Stimulated activated naive CD8-positive, alpha-beta T cell treated with anti-CD3 and anti-CD28 coated beads, Interleukin-15, amount 100 ng/mL, for 72 hours (primary cell): Measurements from ENCODE around the gene CYP11A1.

Experiments
- ATAC-seq: fragments of 150-1000 bp; cut with Tn5 transposase; 2 replicates; pipeline ENCODE4 v1.10.0; 2021; ENCODE audit warnings: mild to moderate bottlenecking, moderate library complexity
- DNase-seq, 2 donors: peaks; one replicate each; pipeline ENCODE4 v3.0.0; 2021 to 2022
- H3K27ac Mint-ChIP-seq, 2 donors: one replicate each; pipeline ENCODE4 v1.8.0; 2022; ENCODE audit warnings: mild to moderate bottlenecking in 2 of 2, mixed read lengths in 2 of 2, moderate library complexity in 2 of 2
- H3K27me3 Mint-ChIP-seq: one replicate; pipeline ENCODE4 v1.8.0; 2022; ENCODE audit warnings: mixed read lengths
- H3K4me1 Mint-ChIP-seq: one replicate; pipeline ENCODE4 v1.8.0; 2022; ENCODE audit warnings: mild to moderate bottlenecking, mixed read lengths
- H3K4me3 Mint-ChIP-seq, 2 donors: one replicate each; pipeline ENCODE4 v1.8.0; 2022; ENCODE audit warnings: mild to moderate bottlenecking in 2 of 2, mixed read lengths in 2 of 2, moderate library complexity in 1 of 2
- H3K9me3 Mint-ChIP-seq, 2 donors: one replicate each; pipeline ENCODE4 v1.8.0; 2022; ENCODE audit warnings: mixed read lengths in 2 of 2

The CYP11A1 gene

DNA sequence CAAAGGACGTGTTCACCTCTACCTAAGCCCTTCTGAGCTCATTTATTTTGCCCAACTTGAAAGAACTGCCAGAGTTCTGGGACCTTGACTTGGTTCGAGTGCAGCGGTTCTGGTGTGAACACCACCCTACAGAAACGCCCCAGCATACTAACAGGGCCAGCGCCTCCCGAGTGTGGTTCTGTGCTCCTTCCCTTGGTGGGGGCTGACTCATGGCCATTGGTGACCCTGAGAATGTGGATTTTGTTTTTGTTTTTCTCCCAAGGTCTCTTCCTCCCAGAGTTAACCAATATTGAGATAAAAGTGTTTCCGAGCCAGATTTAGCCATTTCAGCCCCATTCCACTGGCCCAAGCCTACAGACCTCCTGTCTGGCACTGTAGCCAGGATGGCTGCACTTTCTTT is 38.4 kb upstream of the CYP11A1 start:
- H3K9me3 Mint-ChIP-seq, result no peaks in the 10 kb centered on the region
- DNase-seq (no peak), ATAC-seq (no peak)
- no peak overlapping the region for H3K27ac Mint-ChIP-seq
- H3K4me3 Mint-ChIP-seq, result no peak overlapping the region
- no peaks in the 10 kb centered on the region for H3K27me3 Mint-ChIP-seq
- peaks cover 75% of the 10 kb centered on the region for H3K4me1 Mint-ChIP-seq

DNA sequence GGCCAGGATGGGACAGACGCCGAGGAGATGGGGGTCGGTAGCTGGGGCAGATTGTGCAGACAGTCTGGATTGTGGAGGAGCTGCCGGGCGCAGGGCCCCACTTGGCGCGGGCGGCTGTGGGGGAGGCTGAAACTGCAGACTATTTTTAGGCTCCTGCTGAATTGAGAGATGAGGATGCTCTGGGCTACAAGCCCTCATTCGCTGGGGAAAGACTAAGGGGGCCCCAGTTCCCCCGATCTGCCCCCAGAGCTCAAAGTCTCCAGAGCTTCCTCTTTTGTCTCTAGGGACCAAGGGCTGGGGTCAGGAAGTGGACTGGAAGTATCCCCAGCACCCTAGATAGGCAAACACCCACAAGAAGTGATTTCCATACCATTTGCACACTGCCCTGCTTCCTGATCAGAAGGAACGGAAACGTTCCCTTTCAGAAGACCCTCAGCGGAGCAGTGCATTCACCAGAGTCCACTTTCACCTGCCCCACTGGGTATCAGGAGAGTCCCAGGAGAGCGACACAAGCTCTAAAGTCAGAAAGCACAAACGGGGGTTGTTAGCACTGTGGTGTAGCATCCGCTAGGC is 36.6 kb upstream of the CYP11A1 start:
- H3K27ac Mint-ChIP-seq, result peak overlapping the region in 1 of 2 donors; percentile 90
- ATAC-seq (no peak), DNase-seq (no peak)
- H3K4me1 Mint-ChIP-seq, result peaks cover 92% of the 10 kb centered on the region
- peak overlapping the region; percentile 24 to 51 for H3K4me3 Mint-ChIP-seq
- no peaks in the 10 kb centered on the region for H3K27me3 Mint-ChIP-seq
- H3K9me3 Mint-ChIP-seq, result no peaks in the 10 kb centered on the region

DNA sequence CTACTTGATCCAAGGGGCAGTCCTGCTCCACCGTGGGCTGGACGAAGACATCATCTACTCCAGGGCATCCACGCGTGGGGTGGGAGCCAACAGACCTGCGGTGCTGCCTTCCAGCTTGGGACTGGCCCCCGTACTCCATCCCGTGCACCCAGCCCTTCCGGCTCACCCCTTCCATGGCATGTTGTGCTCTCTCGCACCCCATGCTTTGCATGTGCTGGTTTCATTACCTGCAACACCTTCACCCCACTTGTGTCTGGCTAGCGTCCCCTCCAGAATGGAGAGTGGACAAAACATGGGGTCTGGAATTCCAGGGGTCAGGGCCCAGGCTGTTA is 36.1 kb upstream of the CYP11A1 start:
- no peak for ATAC-seq
- Mint-ChIP-seq H3K4me1 (peaks cover 92% of the 10 kb centered on the region), H3K27ac (peak overlapping the region; percentile 48 to 90), H3K4me3 (peak overlapping the region; percentile 24 to 51), H3K9me3 (no peaks in the 10 kb centered on the region), H3K27me3 (no peaks in the 10 kb centered on the region)
- no peak for DNase-seq

DNA sequence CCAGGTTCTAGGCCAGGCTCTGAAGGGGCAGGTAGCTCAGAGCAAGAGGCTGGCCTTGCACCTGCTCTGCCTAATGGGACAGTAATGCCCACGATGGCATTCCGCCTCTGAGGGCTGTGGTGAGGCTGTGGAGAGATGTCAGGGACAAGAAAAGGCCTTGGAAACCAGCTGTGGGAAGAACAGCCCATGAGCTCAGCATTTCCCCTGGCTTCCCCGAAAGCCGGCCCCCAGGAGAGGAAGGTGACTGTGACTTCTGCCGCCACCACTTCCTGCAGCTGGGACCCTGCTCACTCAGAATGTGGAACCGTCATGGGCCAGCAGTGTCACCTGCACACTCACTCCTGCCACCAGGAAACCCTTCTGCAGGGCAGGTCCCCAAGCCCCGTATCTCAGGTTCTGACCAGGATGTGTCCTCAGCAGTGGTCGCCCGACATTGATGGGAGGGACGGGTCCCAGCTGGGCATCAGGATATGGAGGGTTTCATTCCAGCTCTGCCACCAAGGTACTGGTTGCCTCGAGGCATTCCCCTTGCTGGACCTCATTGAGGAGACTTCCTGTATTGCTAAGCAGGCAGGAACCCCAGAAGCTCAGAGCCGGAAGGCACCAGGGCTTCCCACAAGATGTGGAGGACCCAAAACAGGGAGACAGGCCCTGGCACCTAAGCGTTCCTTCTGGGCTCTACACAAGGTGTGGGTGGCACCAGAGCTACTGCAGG is 35.6 kb upstream of the CYP11A1 start:
- peak; percentile 61 to 91 for DNase-seq
- no peaks in the 10 kb centered on the region for H3K27me3 Mint-ChIP-seq
- peak overlapping the region; percentile 81 to 90 for H3K27ac Mint-ChIP-seq
- H3K4me3 Mint-ChIP-seq, result peak overlapping the region; percentile 24 to 51
- peak; percentile 85 for ATAC-seq
- no peaks in the 10 kb centered on the region for H3K9me3 Mint-ChIP-seq
- peaks cover 93% of the 10 kb centered on the region for H3K4me1 Mint-ChIP-seq

GRCh38 chr15:74402337-74402841 is 34.9 kb upstream of the CYP11A1 start:
- peak; percentile 27 for ATAC-seq
- peak overlapping the region; percentile 81 to 90 for H3K27ac Mint-ChIP-seq

GRCh38 chr15:74400915-74401757 is 33.7 kb upstream of the CYP11A1 start:
- peak; percentile 29 for ATAC-seq
- H3K4me3 Mint-ChIP-seq, result peak overlapping the region; percentile 24 to 51
- H3K27me3 Mint-ChIP-seq, result no peaks in the 10 kb centered on the region

More at GRCh38 chr15:74402337-74402841, 34.9 kb upstream of the CYP11A1 start:
- Mint-ChIP-seq H3K4me1 (peaks cover 94% of the 10 kb centered on the region), H3K27me3 (no peaks in the 10 kb centered on the region), H3K4me3 (peak overlapping the region; percentile 24 to 51), H3K9me3 (no peaks in the 10 kb centered on the region)
- no peak for DNase-seq

DNA sequence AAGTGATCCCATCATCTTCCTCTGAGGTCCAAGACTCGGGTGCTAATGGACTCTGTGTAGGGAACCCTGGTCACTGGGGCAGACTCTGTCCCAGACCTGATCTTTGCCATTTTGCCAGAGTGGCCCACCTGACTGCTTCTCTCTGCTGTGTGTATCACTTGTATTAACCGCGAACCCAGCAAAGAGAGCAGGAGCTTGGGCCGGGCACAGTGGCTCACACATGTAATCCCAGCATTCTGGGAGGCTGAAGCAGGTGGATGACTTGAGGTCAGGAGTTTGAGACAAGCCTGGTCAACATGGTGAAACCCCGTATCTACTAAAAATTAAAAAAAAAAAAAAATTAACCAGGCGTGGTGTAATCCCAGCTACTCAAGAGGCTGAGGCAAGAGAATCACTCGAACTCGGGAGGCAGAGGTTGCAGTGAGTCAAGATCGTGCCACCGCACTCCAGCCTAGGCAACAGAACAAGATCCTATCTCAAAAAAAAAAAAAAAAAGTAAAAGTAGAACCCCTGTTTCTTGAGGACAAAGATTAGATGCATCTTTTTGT is 32.9 kb upstream of the CYP11A1 start:
- H3K9me3 Mint-ChIP-seq, result no peaks in the 10 kb centered on the region
- H3K27ac Mint-ChIP-seq, result peak overlapping the region; percentile 88 to 90
- H3K4me1 Mint-ChIP-seq, result peaks cover 94% of the 10 kb centered on the region
- peak; percentile 3 for ATAC-seq
- no peaks in the 10 kb centered on the region for H3K27me3 Mint-ChIP-seq
- peak; percentile 50 to 69 for DNase-seq
- H3K4me3 Mint-ChIP-seq, result peak overlapping the region; percentile 24 to 51

More at GRCh38 chr15:74400915-74401757, 33.7 kb upstream of the CYP11A1 start:
- Mint-ChIP-seq H3K4me1 (peaks cover 94% of the 10 kb centered on the region), H3K9me3 (no peaks in the 10 kb centered on the region), H3K27ac (peak overlapping the region; percentile 88 to 90)
- DNase-seq, result peak; percentile 54 to 74

GRCh38 chr15:74399511-74400312 is 32.3 kb upstream of the CYP11A1 start:
- Mint-ChIP-seq H3K27me3 (no peaks in the 10 kb centered on the region), H3K4me3 (peak overlapping the region; percentile 24 to 51), H3K9me3 (no peaks in the 10 kb centered on the region), H3K27ac (peak overlapping the region; percentile 88 to 90), H3K4me1 (peaks cover 99% of the 10 kb centered on the region)
- DNase-seq, result peak; percentile 59 to 80
- ATAC-seq, result peak; percentile 41

DNA sequence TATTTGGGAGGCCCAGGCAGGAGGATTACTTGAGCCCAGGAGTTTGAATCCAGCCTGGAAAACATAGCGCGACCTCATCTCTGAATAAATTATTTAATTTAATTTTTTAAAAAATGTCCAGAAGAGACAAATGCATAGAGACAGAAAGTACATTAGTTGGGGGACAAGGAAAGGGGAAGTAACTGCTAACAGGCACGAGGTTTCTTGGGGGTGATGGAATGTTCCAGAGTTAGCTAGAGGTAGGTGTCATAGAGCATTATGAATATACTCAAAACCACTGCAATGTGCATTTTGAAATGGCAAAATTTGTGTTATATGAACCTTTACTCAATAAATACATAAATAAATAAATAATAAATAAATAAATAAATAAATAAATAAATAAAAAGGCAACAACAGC is 31.7 kb upstream of the CYP11A1 start:
- DNase-seq (no peak), ATAC-seq (no peak)
- peak overlapping the region in 1 of 2 donors; percentile 55 for H3K4me3 Mint-ChIP-seq
- peak overlapping the region in 1 of 2 donors; percentile 95 for H3K27ac Mint-ChIP-seq
- no peaks in the 10 kb centered on the region for H3K9me3 Mint-ChIP-seq
- peaks cover 99% of the 10 kb centered on the region for H3K4me1 Mint-ChIP-seq
- H3K27me3 Mint-ChIP-seq, result no peaks in the 10 kb centered on the region

- ATAC-seq (no peak), DNase-seq (no peak)
- peak overlapping the region; percentile 95 to 96 for H3K27ac Mint-ChIP-seq
- H3K4me3 Mint-ChIP-seq, result peak overlapping the region; percentile 63 to 81
- H3K27me3 Mint-ChIP-seq, result no peaks in the 10 kb centered on the region
- H3K4me1 Mint-ChIP-seq, result peaks cover 99% of the 10 kb centered on the region
- no peaks in the 10 kb centered on the region for H3K9me3 Mint-ChIP-seq
Observed at GRCh38 chr15:74398183-74398582, 30.7 kb upstream of the CYP11A1 start.

DNA sequence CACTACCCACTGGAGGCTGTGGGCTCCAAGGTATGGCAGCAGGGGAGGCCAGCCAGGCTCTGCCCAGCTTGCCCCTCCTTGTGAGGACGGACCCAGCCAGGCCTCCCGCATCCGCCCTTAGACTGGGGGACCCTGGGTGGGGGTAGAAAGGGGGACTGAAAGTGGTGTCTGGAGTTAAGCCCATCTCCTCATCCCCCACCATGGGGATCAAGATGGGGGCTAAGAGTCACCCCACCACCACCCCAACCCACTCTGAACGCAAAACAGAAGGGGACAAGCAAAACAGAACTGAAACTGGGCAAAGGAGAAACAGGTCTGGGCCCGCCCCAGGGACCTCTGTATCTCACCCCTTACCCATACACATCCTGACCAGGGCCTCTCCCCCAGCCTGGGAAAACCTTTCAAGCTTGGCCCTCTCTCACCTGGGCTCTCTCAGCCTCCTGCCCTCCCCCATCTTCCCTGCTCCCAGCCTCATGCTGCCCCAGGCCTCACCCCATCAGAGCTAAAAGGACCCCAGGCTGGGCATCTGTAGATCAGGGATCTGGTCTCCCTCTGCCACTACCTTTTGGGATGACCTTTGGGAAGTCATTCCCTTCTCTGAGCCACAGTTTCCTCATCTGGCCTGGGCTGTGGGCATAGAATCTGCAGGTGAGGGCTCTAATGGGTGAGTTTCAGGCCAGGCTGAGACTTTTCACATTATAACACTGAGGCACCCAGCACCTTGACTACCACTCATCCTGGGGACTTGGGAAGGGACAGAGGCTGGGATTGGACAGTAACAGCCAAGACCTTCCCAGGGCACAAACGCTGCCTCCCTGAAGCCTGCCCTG is 30.0 kb upstream of the CYP11A1 start:
- peaks cover 99% of the 10 kb centered on the region for H3K4me1 Mint-ChIP-seq
- DNase-seq, result no peak
- H3K27ac Mint-ChIP-seq, result peak overlapping the region; percentile 95 to 96
- no peaks in the 10 kb centered on the region for H3K27me3 Mint-ChIP-seq
- peak overlapping the region; percentile 63 to 81 for H3K4me3 Mint-ChIP-seq
- no peaks in the 10 kb centered on the region for H3K9me3 Mint-ChIP-seq
- no peak for ATAC-seq

GRCh38 chr15:74396445-74397238 is 29.2 kb upstream of the CYP11A1 start:
- DNase-seq (peak; percentile 41 to 77), ATAC-seq (peak; percentile 69)
- Mint-ChIP-seq H3K9me3 (no peaks in the 10 kb centered on the region), H3K27ac (peak overlapping the region; percentile 95 to 96), H3K4me1 (peaks cover 99% of the 10 kb centered on the region), H3K4me3 (peak overlapping the region; percentile 63 to 81), H3K27me3 (no peaks in the 10 kb centered on the region)

- DNase-seq (no peak), ATAC-seq (no peak)
- Mint-ChIP-seq H3K4me3 (peak overlapping the region; percentile 2 to 63), H3K27ac (peak overlapping the region; percentile 52 to 96), H3K9me3 (no peaks in the 10 kb centered on the region), H3K4me1 (peaks cover 99% of the 10 kb centered on the region), H3K27me3 (no peaks in the 10 kb centered on the region)
Observed at GRCh38 chr15:74396146-74396438, 28.6 kb upstream of the CYP11A1 start.
